ENCODE results near the gene INF2. TPM values are rescaled to one million over a fixed set of nuclear protein-coding genes. Genes with fewer than 3 reads are reported as not detected.
A peak's percentile ranks its signal among the peaks of the same experiment; 100 is the strongest.

Gene INF2
- polyA plus RNA-seq, 2 donors: 26.6 to 41.9 TPM

GRCh38 chr14:104686624-104687517 lies 2.5 kb upstream of the INF2 start:
- WGBS, 2 donors: 50 to 57% methylated on average over 19 to 20 of the region's 20 CpGs
- Histone ChIP-seq H3K9me3 (ENCODE audit: control insufficient read depth in 2 of 2, insufficient read depth in 1 of 2, low read depth in 1 of 2, low read length in 1 of 2) (no peaks in the 10 kb centered on the region), H3K27ac (ENCODE audit: low read depth in 2 of 2, low read length in 1 of 2) (peak overlapping the region; percentile 66 to 78), H3K36me3 (ENCODE audit: control insufficient read depth in 2 of 2, insufficient read depth in 2 of 2, low read length in 1 of 2) (peaks cover 0 to 3% of the 10 kb centered on the region in 2 donors), H3K4me1 (ENCODE audit: control insufficient read depth in 2 of 2, insufficient read depth in 2 of 2, low read length in 1 of 2) (peaks cover 14 to 47% of the 10 kb centered on the region in 2 donors), H3K4me3 (ENCODE audit: low read depth in 1 of 2, low read length in 2 of 2) (no peak overlapping the region), H3K27me3 (ENCODE audit: control insufficient read depth in 1 of 2, insufficient read depth in 2 of 2, low read length in 2 of 2) (no peaks in the 10 kb centered on the region)

DNA sequence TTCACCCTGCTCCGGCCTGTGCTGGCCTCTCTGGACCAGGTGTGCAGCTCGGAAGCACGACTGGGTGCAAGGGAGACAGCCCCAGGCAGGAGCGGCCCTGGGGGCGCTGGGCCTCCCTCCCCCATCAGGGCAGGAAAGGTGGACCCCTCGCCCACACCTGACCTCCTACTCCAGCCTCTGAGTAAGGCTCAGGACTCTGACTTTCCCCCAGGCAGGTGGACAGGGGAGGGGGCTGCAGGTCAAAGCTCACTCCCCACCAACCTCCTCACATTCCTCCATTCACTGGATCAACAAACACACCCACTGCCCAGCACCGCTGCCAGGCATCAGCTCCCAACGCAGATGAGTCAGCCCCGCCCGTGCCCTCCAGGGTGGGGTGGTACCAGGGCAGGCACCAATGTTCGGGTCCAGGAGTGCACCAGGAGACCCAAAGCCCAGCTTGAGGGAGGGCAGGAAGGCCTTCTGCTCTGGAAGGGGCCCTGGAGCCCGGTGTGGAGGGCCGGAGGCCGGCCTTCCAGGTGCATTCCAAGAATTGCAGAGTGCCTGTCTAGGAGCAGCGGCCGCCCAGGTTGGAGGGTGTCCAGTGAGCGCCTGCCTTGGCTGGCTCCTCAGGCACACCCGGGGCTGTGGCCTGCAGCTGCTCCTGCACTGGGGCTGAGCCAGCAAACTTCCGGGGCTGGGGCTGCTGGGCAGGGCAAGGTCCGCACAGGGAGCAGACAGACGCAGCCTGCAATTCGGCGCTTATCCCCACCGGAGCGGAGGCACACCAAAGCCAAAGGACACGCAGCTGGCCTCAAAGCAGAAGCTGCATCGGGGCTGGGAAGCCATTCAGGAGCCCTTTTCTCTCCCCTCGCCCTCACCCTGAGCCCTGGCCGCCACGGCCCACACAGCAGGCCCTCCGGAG lies 1.6 kb upstream of the INF2 start:
- Histone ChIP-seq H3K9me3 (ENCODE audit: control insufficient read depth in 2 of 2, insufficient read depth in 1 of 2, low read depth in 1 of 2, low read length in 1 of 2) (no peaks in the 10 kb centered on the region), H3K4me1 (ENCODE audit: control insufficient read depth in 2 of 2, insufficient read depth in 2 of 2, low read length in 1 of 2) (peaks cover 12 to 47% of the 10 kb centered on the region in 2 donors), H3K27ac (ENCODE audit: low read depth in 2 of 2, low read length in 1 of 2) (peak overlapping the region; percentile 66 to 78), H3K4me3 (ENCODE audit: low read depth in 1 of 2, low read length in 2 of 2) (no peak overlapping the region), H3K36me3 (ENCODE audit: control insufficient read depth in 2 of 2, insufficient read depth in 2 of 2, low read length in 1 of 2) (peaks cover 0 to 4% of the 10 kb centered on the region in 2 donors), H3K27me3 (ENCODE audit: control insufficient read depth in 1 of 2, insufficient read depth in 2 of 2, low read length in 2 of 2) (no peaks in the 10 kb centered on the region)
- WGBS, 2 donors: 34 to 38% methylated on average over 30 to 31 of the region's 31 CpGs

DNA sequence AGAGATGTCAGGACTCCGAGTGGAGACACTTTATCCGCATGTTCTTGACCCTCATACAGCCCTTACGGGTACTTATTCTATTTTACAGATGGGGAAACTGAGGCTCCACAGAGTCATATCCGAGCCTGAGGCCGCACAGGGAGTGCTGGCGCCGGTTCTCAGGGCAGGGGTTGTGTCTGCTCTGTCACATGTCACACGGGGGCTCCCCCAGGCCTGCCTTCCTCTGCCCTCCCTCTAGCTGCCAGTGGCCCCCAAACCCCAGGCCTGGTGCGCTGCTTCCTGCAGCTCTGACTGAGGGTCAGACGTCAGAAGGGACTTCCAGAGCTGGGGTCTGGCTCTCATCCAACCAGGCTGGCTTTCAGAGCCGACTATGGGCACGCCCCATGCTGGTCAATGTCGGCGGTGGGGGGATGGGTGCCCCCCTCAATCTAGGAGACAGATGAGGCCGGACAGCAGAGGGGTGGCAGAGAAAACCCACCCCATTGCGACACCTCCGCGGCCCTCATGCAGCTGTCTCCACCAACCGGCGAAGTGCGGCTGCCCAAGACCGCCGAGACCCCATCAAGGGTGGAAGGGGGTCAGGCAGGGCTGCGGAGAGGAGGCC lies 811 bp upstream of the INF2 start:
- peaks cover 0 to 4% of the 10 kb centered on the region in 2 donors for H3K36me3 ChIP-seq (ENCODE audit: control insufficient read depth in 2 of 2, insufficient read depth in 2 of 2, low read length in 1 of 2)
- H3K4me3 ChIP-seq (ENCODE audit: low read depth in 1 of 2, low read length in 2 of 2): peak overlapping the region; percentile 47 to 71
- no peaks in the 10 kb centered on the region for H3K27me3 ChIP-seq (ENCODE audit: control insufficient read depth in 1 of 2, insufficient read depth in 2 of 2, low read length in 2 of 2)
- no peaks in the 10 kb centered on the region for H3K9me3 ChIP-seq (ENCODE audit: control insufficient read depth in 2 of 2, insufficient read depth in 1 of 2, low read depth in 1 of 2, low read length in 1 of 2)
- H3K4me1 ChIP-seq (ENCODE audit: control insufficient read depth in 2 of 2, insufficient read depth in 2 of 2, low read length in 1 of 2): peaks cover 12 to 50% of the 10 kb centered on the region in 2 donors
- WGBS, 2 donors: 30 to 35% methylated on average over 24 of the region's 24 CpGs
- peak overlapping the region; percentile 66 to 78 for H3K27ac ChIP-seq (ENCODE audit: low read depth in 2 of 2, low read length in 1 of 2)

DNA sequence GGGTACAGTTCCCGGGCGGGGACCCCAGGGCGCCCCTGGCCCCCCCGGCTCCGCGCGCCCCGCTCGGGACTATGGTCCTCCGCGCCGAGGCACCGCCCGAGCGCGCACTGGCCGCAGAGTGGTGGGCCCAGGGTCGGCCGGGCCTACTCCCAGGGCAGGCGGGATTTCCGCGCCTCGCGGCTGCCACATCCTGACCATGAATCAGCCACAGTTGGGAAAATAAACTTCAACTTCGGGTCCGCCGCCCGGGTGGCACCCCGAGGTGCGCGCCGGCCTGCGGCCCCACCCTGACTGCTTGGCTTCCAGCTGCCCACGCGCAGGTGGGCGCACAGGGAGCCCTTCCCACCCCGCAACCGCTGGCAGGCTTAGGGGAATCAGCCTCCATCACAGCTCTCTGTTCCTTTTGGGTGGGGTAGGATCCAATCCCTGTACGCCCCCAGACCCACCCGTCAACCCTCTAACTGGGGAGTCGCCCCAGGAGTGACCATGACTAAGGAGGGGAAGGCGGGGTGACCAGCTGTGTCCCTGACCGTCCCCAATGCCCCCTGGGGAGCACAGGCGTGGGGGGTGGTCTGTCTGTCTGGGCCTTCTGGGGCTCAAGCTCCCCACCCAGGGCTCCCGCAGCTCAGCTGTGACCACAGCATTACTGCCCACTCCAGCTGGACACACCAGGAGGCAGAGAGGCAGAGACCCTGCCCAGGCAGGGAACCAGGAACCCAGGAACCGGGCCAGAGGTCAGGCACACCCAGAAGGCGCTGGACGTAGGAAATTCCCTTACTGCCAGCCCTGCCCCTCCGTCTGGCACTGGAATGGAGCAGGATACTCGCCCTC lies 678 bp downstream of the INF2 start:
- Histone ChIP-seq H3K27ac (ENCODE audit: low read depth in 2 of 2, low read length in 1 of 2) (peak overlapping the region; percentile 20 to 82), H3K9me3 (ENCODE audit: control insufficient read depth in 2 of 2, insufficient read depth in 1 of 2, low read depth in 1 of 2, low read length in 1 of 2) (no peaks in the 10 kb centered on the region), H3K4me1 (ENCODE audit: control insufficient read depth in 2 of 2, insufficient read depth in 2 of 2, low read length in 1 of 2) (peaks cover 12 to 62% of the 10 kb centered on the region in 2 donors), H3K27me3 (ENCODE audit: control insufficient read depth in 1 of 2, insufficient read depth in 2 of 2, low read length in 2 of 2) (no peaks in the 10 kb centered on the region), H3K36me3 (ENCODE audit: control insufficient read depth in 2 of 2, insufficient read depth in 2 of 2, low read length in 1 of 2) (peaks cover 0 to 1% of the 10 kb centered on the region in 2 donors), H3K4me3 (ENCODE audit: low read depth in 1 of 2, low read length in 2 of 2) (peak overlapping the region; percentile 68 to 71)
- WGBS, 2 donors: 3% methylated on average over 41 to 50 of the region's 50 CpGs

DNA sequence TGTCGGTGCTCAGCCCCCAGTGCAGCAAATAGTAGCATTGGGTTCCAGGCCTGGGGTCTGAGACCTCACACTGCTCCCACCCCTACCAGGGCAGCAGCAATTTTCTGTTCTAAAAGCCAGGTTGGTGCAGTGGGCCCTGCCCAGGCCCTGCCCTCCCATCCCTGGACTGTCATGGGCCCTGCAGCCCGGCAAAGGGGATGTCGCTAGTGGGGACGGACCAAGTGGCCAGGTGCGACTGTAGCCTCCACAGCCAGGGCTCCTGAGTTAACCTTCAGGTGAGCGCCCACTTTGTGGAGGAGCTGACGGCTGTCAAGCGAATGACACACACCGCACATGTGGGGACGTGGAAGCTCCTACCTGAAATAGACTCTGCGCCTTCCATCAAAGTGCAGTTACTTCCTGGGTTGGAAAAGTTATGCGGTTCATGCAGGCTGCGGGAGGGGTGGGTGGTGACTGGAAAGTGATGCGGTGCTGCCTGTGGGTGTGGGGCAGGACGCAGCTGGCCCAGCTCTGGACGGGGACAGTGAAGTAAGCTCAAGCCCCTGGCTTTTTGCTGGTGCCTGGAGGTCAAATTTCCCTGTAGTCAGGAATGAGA lies 1.5 kb downstream of the INF2 start:
- H3K9me3 ChIP-seq (ENCODE audit: control insufficient read depth in 2 of 2, insufficient read depth in 1 of 2, low read depth in 1 of 2, low read length in 1 of 2): no peaks in the 10 kb centered on the region
- H3K27me3 ChIP-seq (ENCODE audit: control insufficient read depth in 1 of 2, insufficient read depth in 2 of 2, low read length in 2 of 2): no peaks in the 10 kb centered on the region
- peaks cover 0 to 2% of the 10 kb centered on the region in 2 donors for H3K36me3 ChIP-seq (ENCODE audit: control insufficient read depth in 2 of 2, insufficient read depth in 2 of 2, low read length in 1 of 2)
- peaks cover 12 to 68% of the 10 kb centered on the region in 2 donors for H3K4me1 ChIP-seq (ENCODE audit: control insufficient read depth in 2 of 2, insufficient read depth in 2 of 2, low read length in 1 of 2)
- peak overlapping the region; percentile 68 to 71 for H3K4me3 ChIP-seq (ENCODE audit: low read depth in 1 of 2, low read length in 2 of 2)
- H3K27ac ChIP-seq (ENCODE audit: low read depth in 2 of 2, low read length in 1 of 2): peak overlapping the region in 1 of 2 donors; percentile 13
- 64 to 70% methylated on average over 16 of the region's 16 CpGs for WGBS, 2 donors

- Histone ChIP-seq H3K4me3 (ENCODE audit: low read depth in 1 of 2, low read length in 2 of 2) (no peak overlapping the region), H3K36me3 (ENCODE audit: control insufficient read depth in 2 of 2, insufficient read depth in 2 of 2, low read length in 1 of 2) (peaks cover 0 to 7% of the 10 kb centered on the region in 2 donors), H3K27me3 (ENCODE audit: control insufficient read depth in 1 of 2, insufficient read depth in 2 of 2, low read length in 2 of 2) (no peaks in the 10 kb centered on the region), H3K27ac (ENCODE audit: low read depth in 2 of 2, low read length in 1 of 2) (no peak overlapping the region), H3K4me1 (ENCODE audit: control insufficient read depth in 2 of 2, insufficient read depth in 2 of 2, low read length in 1 of 2) (peaks cover 15 to 66% of the 10 kb centered on the region in 2 donors), H3K9me3 (ENCODE audit: control insufficient read depth in 2 of 2, insufficient read depth in 1 of 2, low read depth in 1 of 2, low read length in 1 of 2) (no peaks in the 10 kb centered on the region)
- 88 to 90% methylated on average over 19 of the region's 19 CpGs for WGBS, 2 donors
Observed at GRCh38 chr14:104691546-104692260, 2.3 kb downstream of the INF2 start.

GRCh38 chr14:104692261-104692938 lies 3.0 kb downstream of the INF2 start:
- 84 to 86% methylated on average over 15 of the region's 15 CpGs for WGBS, 2 donors
- Histone ChIP-seq H3K4me3 (ENCODE audit: low read depth in 1 of 2, low read length in 2 of 2) (no peak overlapping the region), H3K27ac (ENCODE audit: low read depth in 2 of 2, low read length in 1 of 2) (no peak overlapping the region), H3K9me3 (ENCODE audit: control insufficient read depth in 2 of 2, insufficient read depth in 1 of 2, low read depth in 1 of 2, low read length in 1 of 2) (no peaks in the 10 kb centered on the region), H3K36me3 (ENCODE audit: control insufficient read depth in 2 of 2, insufficient read depth in 2 of 2, low read length in 1 of 2) (peaks cover 0 to 9% of the 10 kb centered on the region in 2 donors), H3K4me1 (ENCODE audit: control insufficient read depth in 2 of 2, insufficient read depth in 2 of 2, low read length in 1 of 2) (peaks cover 19 to 66% of the 10 kb centered on the region in 2 donors), H3K27me3 (ENCODE audit: control insufficient read depth in 1 of 2, insufficient read depth in 2 of 2, low read length in 2 of 2) (no peaks in the 10 kb centered on the region)

GRCh38 chr14:104692939-104693315 lies 3.5 kb downstream of the INF2 start:
- Histone ChIP-seq H3K27ac (ENCODE audit: low read depth in 2 of 2, low read length in 1 of 2) (no peak overlapping the region), H3K27me3 (ENCODE audit: control insufficient read depth in 1 of 2, insufficient read depth in 2 of 2, low read length in 2 of 2) (no peaks in the 10 kb centered on the region), H3K36me3 (ENCODE audit: control insufficient read depth in 2 of 2, insufficient read depth in 2 of 2, low read length in 1 of 2) (peaks cover 0 to 11% of the 10 kb centered on the region in 2 donors), H3K4me1 (ENCODE audit: control insufficient read depth in 2 of 2, insufficient read depth in 2 of 2, low read length in 1 of 2) (peaks cover 21 to 66% of the 10 kb centered on the region in 2 donors), H3K4me3 (ENCODE audit: low read depth in 1 of 2, low read length in 2 of 2) (no peak overlapping the region), H3K9me3 (ENCODE audit: control insufficient read depth in 2 of 2, insufficient read depth in 1 of 2, low read depth in 1 of 2, low read length in 1 of 2) (no peaks in the 10 kb centered on the region)
- WGBS, 2 donors: 80 to 83% methylated on average over 5 of the region's 5 CpGs

Measured in esophagus (tissue), 2 donors.